ENCODE data around the gene COL6A1.
"Not testable (repeated sequence)": the region's sequence is repeated elsewhere in the genome, so short reads cannot be mapped to it uniquely, and the experiment has no call there.

COL6A1 gene

GRCh38 chr21:45945066-45945867 lies 36.3 kb upstream of the COL6A1 start:
- DNase-seq (ENCODE audit: low read depth in 2 of 2), result no peak

GRCh38 chr21:45945868-45946210 lies 35.7 kb upstream of the COL6A1 start:
- DNase-seq (ENCODE audit: low read depth in 2 of 2), result no peak

GRCh38 chr21:45947296-45947695 lies 34.3 kb upstream of the COL6A1 start:
- no peak for DNase-seq (ENCODE audit: low read depth in 2 of 2)

DNA sequence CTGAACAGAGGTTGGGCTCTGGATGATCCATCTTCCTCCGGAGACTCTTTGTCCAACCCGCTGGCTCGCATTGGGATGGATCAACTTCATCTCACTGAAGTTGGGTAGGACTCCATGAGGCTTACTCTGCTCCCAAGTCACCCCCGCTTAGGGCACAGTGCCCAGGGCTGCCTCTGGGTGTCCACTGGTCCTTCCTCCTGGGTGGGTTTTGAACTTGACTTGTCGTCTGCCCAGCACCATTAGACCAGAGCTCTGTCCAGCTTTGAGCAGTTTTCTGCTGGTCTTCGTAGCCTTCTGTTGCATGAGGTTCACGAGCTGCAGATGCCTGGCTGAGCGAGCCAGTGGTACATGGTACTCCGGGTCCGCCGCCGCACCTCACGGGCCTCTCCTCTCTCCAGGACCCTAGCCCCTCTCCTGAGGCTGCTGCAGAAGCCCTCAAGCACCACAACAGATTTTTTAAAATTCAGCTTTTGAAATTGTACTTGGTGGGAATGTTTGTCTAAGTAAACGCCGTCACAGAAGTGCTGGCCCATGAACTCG lies 33.8 kb upstream of the COL6A1 start:
- no peak for DNase-seq (ENCODE audit: low read depth in 2 of 2)

GRCh38 chr21:45948576-45949141 lies 32.9 kb upstream of the COL6A1 start:
- no peak for DNase-seq (ENCODE audit: low read depth in 2 of 2)

GRCh38 chr21:45949928-45950739 lies 31.4 kb upstream of the COL6A1 start:
- DNase-seq (ENCODE audit: low read depth in 2 of 2), result no peak

- DNase-seq (ENCODE audit: low read depth in 2 of 2), result no peak
Measured at GRCh38 chr21:45950740-45951515, 30.6 kb upstream of the COL6A1 start.

- no peak for DNase-seq (ENCODE audit: low read depth in 2 of 2)
Measured at GRCh38 chr21:45951676-45952075, 29.9 kb upstream of the COL6A1 start.

GRCh38 chr21:45952527-45952926 lies 29.0 kb upstream of the COL6A1 start:
- not testable (repeated sequence) for DNase-seq (ENCODE audit: low read depth in 2 of 2)

- no peak for DNase-seq (ENCODE audit: low read depth in 2 of 2)
Measured at GRCh38 chr21:45952974-45953373, 28.6 kb upstream of the COL6A1 start.

DNA sequence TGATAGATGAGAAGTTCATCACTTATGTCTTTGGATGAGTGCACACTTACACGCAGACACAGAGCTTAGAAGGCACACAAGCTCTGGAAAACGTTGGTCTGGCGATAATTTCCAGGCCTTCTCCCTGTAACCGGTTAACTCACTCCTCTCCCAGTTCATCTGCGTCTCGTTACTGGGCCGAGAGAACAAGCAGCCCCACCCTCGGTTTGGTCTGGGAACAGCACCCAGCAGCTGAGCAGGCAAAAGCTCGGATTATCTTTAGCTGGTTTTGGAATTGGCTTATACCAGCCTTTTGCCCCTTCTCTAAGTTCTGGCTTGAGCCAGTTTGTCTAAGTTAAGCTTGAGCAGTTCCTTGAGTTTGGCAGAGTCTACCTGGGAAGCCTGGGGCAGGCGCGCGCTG lies 27.3 kb upstream of the COL6A1 start:
- DNase-seq (ENCODE audit: low read depth in 2 of 2), result no peak

DNA sequence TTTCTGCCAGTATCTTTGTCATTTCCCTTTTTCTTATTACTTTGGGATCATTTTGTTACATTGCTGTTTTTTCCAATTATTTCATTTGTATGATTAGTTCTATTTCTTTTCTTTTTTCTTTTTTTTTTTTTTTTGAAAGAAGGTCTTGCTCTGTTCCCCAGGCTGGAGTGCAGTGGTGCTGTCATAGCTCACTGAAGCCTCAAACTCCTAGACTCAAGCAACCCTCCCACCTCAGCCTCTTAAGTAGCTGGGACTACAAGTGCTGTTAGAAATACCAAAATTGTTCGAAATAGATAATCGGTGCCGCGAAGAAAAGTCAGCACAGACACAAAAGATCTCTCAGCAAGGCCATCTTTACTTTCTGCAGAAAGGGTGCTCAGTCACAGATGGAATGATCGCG lies 26.6 kb upstream of the COL6A1 start:
- DNase-seq (ENCODE audit: low read depth in 2 of 2), result no peak

DNA sequence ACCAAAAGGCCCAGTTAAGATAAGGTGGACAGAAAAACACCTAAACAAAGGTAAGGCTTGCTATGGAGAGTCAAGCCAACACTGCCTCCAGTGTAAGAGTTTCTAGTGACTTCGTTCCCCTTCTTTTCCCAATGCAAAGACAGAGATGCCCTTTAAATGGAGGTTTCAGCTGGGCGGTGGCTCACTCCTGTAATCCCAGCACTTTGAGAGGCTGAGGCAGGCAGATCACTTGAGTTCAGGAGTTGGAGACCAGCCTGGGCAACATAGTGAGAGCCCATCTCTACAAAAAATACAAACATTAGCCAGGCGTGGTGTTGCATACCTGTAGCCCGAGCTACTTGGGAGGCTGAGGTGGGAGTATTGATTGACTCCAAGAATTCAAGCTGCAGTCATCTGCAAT lies 24.0 kb upstream of the COL6A1 start:
- DNase-seq (ENCODE audit: low read depth in 2 of 2), result no peak

- no peak for DNase-seq (ENCODE audit: low read depth in 2 of 2)
Measured at GRCh38 chr21:45957981-45958600, 23.5 kb upstream of the COL6A1 start.

GRCh38 chr21:45959182-45959581 lies 22.4 kb upstream of the COL6A1 start:
- DNase-seq (ENCODE audit: low read depth in 2 of 2), result no peak

DNA sequence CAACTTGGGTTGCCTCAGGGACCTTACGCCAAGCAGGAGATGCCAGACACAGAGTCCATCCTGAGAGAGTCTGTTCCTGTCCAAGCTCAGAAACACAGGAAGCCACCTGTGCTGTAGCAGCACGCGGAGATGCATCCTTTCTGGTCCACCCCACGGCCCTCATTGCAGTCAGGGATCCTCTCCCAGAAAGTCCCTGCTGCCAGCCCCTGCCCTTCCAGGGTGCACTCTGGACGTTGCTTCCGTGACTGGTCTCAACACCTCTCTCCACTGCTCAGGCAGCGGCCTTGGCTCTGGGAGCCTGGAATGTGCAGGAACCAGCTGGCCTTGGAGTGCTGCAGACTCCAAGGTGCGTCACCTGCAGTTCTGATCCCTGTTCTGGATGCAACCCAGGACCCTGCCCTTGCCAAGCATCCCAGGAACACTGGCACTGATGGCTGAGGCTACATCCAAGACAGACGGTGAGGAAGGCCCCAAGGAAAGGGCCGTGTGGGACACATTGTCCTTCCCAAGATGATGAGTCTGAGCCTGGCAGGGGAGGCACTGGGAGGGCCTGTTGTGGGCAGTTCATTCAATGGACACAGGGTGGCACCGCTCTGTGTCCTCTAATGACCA lies 21.7 kb upstream of the COL6A1 start:
- no peak for DNase-seq (ENCODE audit: low read depth in 2 of 2)

DNA sequence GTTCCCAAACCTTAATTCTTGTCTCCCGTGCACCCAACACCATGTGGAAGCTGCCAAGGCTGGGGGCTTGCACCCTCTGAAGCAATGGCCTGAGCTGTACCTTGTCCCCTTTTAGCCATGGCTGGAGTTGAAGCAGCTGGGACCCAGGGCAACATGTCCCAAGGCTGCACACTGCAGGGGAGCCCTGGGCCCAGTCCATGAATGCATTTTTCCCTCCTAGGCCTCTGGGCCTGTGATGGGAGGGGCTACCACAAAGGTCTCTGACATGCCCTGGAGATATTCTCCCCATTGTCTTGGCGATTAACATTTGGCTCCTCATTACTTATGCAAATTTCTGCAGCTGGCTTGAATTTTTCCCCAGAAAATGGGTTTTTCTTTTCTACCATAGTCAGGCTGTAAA lies 20.2 kb upstream of the COL6A1 start:
- not testable (repeated sequence) for DNase-seq (ENCODE audit: low read depth in 2 of 2)

- DNase-seq (ENCODE audit: low read depth in 2 of 2), result no peak
Measured at GRCh38 chr21:45962531-45963231, 18.9 kb upstream of the COL6A1 start.

- DNase-seq (ENCODE audit: low read depth in 2 of 2), result no peak
Measured at GRCh38 chr21:45963232-45963570, 18.4 kb upstream of the COL6A1 start.

GRCh38 chr21:45964649-45965048 lies 16.9 kb upstream of the COL6A1 start:
- no peak for DNase-seq (ENCODE audit: low read depth in 2 of 2)

Measured in activated CD4-positive, alpha-beta T cell treated with anti-CD3 and anti-CD28 coated beads for 24 hours (primary cell).